ENCODE data around the gene MT1E. TPM values are rescaled to one million over a fixed set of nuclear protein-coding genes. Genes with fewer than 3 reads are reported as not detected.

Gene MT1E
- total RNA-seq, 1 experiment from 2014 or later, result 114 TPM

GRCh38 chr16:56629531-56629930, 4.0 kb downstream of the MT1E start:
- ChIA-PET POLR2A (no interaction called here), CTCF (interaction anchor here (2.2 kb wide), 1 partner anchor 29 kb away, joined by 10 read pairs; no protein-coding TSS in a partner anchor)
- ATAC-seq, result no peak
- H3K9me3 Mint-ChIP-seq, result no peaks in the 10 kb centered on the region
- DNase-seq (ENCODE audit: low spot score), result no peak
- peaks cover 100% of the 10 kb centered on the region for H3K27me3 Mint-ChIP-seq (ENCODE audit: low read depth)
- no peak for TF ChIP-seq MAX (CRISPR knock-in tag; IDR thresholded peaks at IDR 0.05)
- H3K4me1 Mint-ChIP-seq, result peaks cover 34% of the 10 kb centered on the region
- no peak overlapping the region for H3K27ac Mint-ChIP-seq
- H3K4me3 Mint-ChIP-seq, result no peak overlapping the region
- peaks cover 3% of the 10 kb centered on the region; the same call in 1 of the 2 replicates for H3K36me3 Mint-ChIP-seq

- TF ChIP-seq ZNF416 (CRISPR knock-in tag; IDR thresholded peaks at IDR 0.05) (no peak), FOXJ3 (CRISPR knock-in tag; IDR thresholded peaks at IDR 0.05; ENCODE audit: borderline replicate concordance) (no peak), CREM (CRISPR knock-in tag; IDR thresholded peaks at IDR 0.05) (no peak), FOXK1 (CRISPR knock-in tag; IDR thresholded peaks at IDR 0.05) (no peak), ZNF423 (CRISPR knock-in tag; IDR thresholded peaks at IDR 0.05) (no peak), ZNF317 (CRISPR knock-in tag; IDR thresholded peaks at IDR 0.05; ENCODE audit: borderline replicate concordance, low read depth) (no peak), GABPB1 (CRISPR knock-in tag; IDR thresholded peaks at IDR 0.05) (no peak), ELF4 (CRISPR knock-in tag; IDR thresholded peaks at IDR 0.05; ENCODE audit: low read depth) (no peak), E2F4 (CRISPR knock-in tag; IDR thresholded peaks at IDR 0.05; ENCODE audit: borderline replicate concordance, low read depth) (no peak), RELA (CRISPR knock-in tag; IDR thresholded peaks at IDR 0.05; ENCODE audit: borderline replicate concordance) (no peak), ZNF396 (CRISPR knock-in tag; IDR thresholded peaks at IDR 0.05; ENCODE audit: borderline replicate concordance) (no peak), NFATC4 (CRISPR knock-in tag; IDR thresholded peaks at IDR 0.05) (no peak), ZNF281 (CRISPR knock-in tag; IDR thresholded peaks at IDR 0.05) (no peak)
- TF ChIP-seq, protein P1, sequence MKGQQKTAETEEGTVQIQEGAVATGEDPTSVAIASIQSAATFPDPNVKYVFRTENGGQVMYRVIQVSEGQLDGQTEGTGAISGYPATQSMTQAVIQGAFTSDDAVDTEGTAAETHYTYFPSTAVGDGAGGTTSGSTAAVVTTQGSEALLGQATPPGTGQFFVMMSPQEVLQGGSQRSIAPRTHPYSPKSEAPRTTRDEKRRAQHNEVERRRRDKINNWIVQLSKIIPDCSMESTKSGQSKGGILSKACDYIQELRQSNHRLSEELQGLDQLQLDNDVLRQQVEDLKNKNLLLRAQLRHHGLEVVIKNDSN (CRISPR knock-in tag; IDR thresholded peaks at IDR 0.05), result no peak
- TF ChIP-seq, protein P2, sequence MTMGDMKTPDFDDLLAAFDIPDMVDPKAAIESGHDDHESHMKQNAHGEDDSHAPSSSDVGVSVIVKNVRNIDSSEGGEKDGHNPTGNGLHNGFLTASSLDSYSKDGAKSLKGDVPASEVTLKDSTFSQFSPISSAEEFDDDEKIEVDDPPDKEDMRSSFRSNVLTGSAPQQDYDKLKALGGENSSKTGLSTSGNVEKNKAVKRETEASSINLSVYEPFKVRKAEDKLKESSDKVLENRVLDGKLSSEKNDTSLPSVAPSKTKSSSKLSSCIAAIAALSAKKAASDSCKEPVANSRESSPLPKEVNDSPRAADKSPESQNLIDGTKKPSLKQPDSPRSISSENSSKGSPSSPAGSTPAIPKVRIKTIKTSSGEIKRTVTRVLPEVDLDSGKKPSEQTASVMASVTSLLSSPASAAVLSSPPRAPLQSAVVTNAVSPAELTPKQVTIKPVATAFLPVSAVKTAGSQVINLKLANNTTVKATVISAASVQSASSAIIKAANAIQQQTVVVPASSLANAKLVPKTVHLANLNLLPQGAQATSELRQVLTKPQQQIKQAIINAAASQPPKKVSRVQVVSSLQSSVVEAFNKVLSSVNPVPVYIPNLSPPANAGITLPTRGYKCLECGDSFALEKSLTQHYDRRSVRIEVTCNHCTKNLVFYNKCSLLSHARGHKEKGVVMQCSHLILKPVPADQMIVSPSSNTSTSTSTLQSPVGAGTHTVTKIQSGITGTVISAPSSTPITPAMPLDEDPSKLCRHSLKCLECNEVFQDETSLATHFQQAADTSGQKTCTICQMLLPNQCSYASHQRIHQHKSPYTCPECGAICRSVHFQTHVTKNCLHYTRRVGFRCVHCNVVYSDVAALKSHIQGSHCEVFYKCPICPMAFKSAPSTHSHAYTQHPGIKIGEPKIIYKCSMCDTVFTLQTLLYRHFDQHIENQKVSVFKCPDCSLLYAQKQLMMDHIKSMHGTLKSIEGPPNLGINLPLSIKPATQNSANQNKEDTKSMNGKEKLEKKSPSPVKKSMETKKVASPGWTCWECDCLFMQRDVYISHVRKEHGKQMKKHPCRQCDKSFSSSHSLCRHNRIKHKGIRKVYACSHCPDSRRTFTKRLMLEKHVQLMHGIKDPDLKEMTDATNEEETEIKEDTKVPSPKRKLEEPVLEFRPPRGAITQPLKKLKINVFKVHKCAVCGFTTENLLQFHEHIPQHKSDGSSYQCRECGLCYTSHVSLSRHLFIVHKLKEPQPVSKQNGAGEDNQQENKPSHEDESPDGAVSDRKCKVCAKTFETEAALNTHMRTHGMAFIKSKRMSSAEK (CRISPR knock-in tag; IDR thresholded peaks at IDR 0.05; ENCODE audit: borderline replicate concordance), result no peak
- Mint-ChIP-seq H3K36me3 (peaks cover 6% of the 10 kb centered on the region; the same call in 1 of the 2 replicates), H3K27me3 (ENCODE audit: low read depth) (peaks cover 100% of the 10 kb centered on the region), H3K4me1 (peaks cover 35% of the 10 kb centered on the region), H3K9me3 (no peaks in the 10 kb centered on the region), H3K4me3 (no peak overlapping the region), H3K27ac (no peak overlapping the region)
- DNase-seq (ENCODE audit: low spot score) (no peak), ATAC-seq (no peak)
- ChIA-PET POLR2A (interaction anchor here (0.6 kb wide), 1 partner anchor 14 kb away, joined by 3 read pairs; no protein-coding TSS in a partner anchor), CTCF (interaction anchor here (2.2 kb wide), 1 partner anchor 29 kb away, joined by 10 read pairs; no protein-coding TSS in a partner anchor)
Measured at GRCh38 chr16:56630134-56630533, 4.6 kb downstream of the MT1E start.

All from WTC11 (cell line).